Measurements from ENCODE around the gene PHTF2. TPM values are rescaled to one million over a fixed set of nuclear protein-coding genes. Genes with fewer than 3 reads are reported as not detected.

PHTF2 gene
- 38.9 and 41.4 TPM in 2 replicates for total RNA-seq

DNA sequence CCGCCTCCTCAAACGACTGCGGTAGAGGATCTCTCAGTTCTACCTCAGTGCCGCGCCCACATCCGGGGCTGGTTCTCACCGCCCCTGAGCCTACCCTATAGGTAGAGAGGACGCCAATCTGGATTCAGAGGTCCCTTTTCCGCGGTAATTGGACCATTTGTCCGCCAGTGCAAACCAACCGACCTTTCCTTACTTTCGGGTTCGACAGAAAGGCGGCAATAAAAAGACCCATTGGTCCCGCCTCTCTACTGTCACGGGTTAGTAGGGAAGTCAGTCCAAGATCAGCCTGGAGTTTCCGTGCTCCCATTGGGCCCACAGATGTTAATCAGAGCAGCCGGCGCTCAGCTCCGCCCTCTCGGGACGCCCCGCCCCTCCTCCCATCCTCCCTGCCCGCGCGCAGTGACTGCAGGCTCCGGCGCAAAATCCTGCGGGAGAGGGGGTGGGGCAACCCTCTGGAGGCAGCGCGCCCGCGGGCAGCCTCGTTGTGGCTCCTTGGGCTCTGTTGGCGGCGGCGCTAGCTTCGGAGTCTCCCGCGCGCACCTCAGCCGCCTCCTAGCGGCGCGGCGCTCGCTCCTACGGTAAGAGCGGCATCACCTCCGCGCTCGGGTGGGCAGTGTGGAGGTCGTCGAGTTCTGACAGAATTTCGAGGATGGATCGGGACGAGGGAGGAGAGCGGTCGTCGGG lies at the start of gene PHTF2, which contains the start of gene TMEM60:
Gene PHTF2, plus strand, starts transcription at position 380 of the 684 bp plus-strand sequence.
Gene TMEM60, minus strand, starts transcription at position 41 of the 684 bp plus-strand sequence. CDS start 4,061 bp downstream, outside the sequence.

Other genes starting within 250 kb of the PHTF2 start
- gene RSBN1L, start 102.3 kb upstream of the PHTF2 start, total RNA-seq = 11.9 and 13.3 TPM in 2 replicates
- 8.6 and 11.7 TPM in 2 replicates for gene TMEM60, start 339 bp upstream of the PHTF2 start, total RNA-seq